ENCODE measurements around the gene GTF2E1. TPM values are rescaled to one million over a fixed set of nuclear protein-coding genes. Genes with fewer than 3 reads are reported as not detected.

The GTF2E1 gene
- total RNA-seq, 1 experiment from 2014 or later = 78.0 TPM

DNA sequence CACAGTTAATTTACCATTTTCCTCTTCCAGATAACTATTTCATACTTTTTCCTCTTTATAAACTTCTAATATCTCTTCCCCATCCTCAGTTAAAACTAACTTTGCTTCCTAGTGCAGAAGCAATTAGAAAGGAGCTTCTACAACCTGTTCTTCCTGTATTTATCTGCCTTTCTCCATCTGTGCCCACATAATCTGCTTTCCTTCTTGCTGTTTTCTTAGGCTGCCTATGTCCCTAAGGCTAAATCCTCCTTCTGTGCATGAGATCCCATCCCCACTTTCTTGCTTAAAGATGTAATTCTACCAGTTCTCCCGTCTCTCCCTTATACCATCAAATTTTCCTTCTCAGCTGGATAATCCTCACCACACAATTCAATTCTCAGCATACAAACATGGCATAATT, 32.2 kb upstream of the GTF2E1 start:
- Mint-ChIP-seq H3K27me3 (ENCODE audit: low read depth) (no peaks in the 10 kb centered on the region), H3K9me3 (no peaks in the 10 kb centered on the region), H3K27ac (no peak overlapping the region), H3K4me3 (no peak overlapping the region), H3K36me3 (no peaks in the 10 kb centered on the region), H3K4me1 (0 out of 2 replicates have a peak, but pooled peaks cover 3% of the 10 kb centered on the region)
- ChIA-PET POLR2A (interaction anchor here (0.6 kb wide), 1 partner anchor 16 kb away, joined by 3 read pairs; no protein-coding TSS in a partner anchor), CTCF (no interaction called here)
- no peak for DNase-seq (ENCODE audit: low spot score)
- no peak for ATAC-seq
- TF ChIP-seq USF2 (CRISPR knock-in tag; IDR thresholded peaks at IDR 0.05) (no peak), SMAD4 (CRISPR knock-in tag; IDR thresholded peaks at IDR 0.05) (no peak), ZNF416 (CRISPR knock-in tag; IDR thresholded peaks at IDR 0.05) (no peak), USF1 (CRISPR knock-in tag; IDR thresholded peaks at IDR 0.05) (no peak), RELA (CRISPR knock-in tag; IDR thresholded peaks at IDR 0.05; ENCODE audit: borderline replicate concordance) (no peak), ZSCAN18 (CRISPR knock-in tag; IDR thresholded peaks at IDR 0.05) (no peak), NR3C1 (CRISPR knock-in tag; conservative IDR thresholded peaks at IDR 0.05; ENCODE audit: low read depth) (no peak), JUN (CRISPR knock-in tag; IDR thresholded peaks at IDR 0.05) (no peak), ZNF263 (CRISPR knock-in tag; IDR thresholded peaks at IDR 0.05; ENCODE audit: low read depth) (no peak), ZNF232 (CRISPR knock-in tag; IDR thresholded peaks at IDR 0.05) (no peak), IRF1 (CRISPR knock-in tag; IDR thresholded peaks at IDR 0.05) (no peak), ZNF138 (CRISPR knock-in tag; conservative IDR thresholded peaks at IDR 0.05) (no peak), AR (CRISPR knock-in tag; IDR thresholded peaks at IDR 0.05) (no peak), TP53 (CRISPR knock-in tag; IDR thresholded peaks at IDR 0.05) (no peak)
- TF ChIP-seq, protein P1, sequence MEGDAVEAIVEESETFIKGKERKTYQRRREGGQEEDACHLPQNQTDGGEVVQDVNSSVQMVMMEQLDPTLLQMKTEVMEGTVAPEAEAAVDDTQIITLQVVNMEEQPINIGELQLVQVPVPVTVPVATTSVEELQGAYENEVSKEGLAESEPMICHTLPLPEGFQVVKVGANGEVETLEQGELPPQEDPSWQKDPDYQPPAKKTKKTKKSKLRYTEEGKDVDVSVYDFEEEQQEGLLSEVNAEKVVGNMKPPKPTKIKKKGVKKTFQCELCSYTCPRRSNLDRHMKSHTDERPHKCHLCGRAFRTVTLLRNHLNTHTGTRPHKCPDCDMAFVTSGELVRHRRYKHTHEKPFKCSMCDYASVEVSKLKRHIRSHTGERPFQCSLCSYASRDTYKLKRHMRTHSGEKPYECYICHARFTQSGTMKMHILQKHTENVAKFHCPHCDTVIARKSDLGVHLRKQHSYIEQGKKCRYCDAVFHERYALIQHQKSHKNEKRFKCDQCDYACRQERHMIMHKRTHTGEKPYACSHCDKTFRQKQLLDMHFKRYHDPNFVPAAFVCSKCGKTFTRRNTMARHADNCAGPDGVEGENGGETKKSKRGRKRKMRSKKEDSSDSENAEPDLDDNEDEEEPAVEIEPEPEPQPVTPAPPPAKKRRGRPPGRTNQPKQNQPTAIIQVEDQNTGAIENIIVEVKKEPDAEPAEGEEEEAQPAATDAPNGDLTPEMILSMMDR (IDR thresholded peaks at IDR 0.05) = no peak

DNA sequence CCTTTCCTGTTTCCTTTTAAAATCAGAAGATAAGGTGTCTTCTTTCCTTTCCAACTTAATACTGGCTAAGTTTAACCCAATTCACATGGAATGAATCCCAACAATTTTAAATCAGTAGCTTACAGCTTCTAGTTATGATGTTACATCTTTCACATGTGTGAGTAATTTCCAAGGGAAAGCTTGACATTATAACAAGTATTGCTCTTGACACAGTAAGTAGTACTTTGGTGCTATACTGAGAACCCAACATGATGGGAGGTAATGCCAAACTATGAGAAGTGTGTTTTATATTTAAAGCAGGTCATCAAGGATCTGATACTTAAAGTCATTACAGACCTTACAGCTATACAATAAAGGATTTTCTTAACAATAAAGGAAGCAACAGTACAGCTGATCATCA, 29.3 kb upstream of the GTF2E1 start:
- H3K9me3 Mint-ChIP-seq = no peaks in the 10 kb centered on the region
- ChIA-PET POLR2A (interaction anchor here (1.3 kb wide), 1 partner anchor 29 kb away, joined by 3 read pairs; the partner anchor contains the start of genes GTF2E1 and RABL3), CTCF (no interaction called here)
- H3K27ac Mint-ChIP-seq = no peak overlapping the region
- no peaks in the 10 kb centered on the region for H3K27me3 Mint-ChIP-seq (ENCODE audit: low read depth)
- ATAC-seq (no peak), DNase-seq (ENCODE audit: low spot score) (no peak)
- TF ChIP-seq GABPB1 (CRISPR knock-in tag; IDR thresholded peaks at IDR 0.05) = no peak
- TF ChIP-seq MYBL2 (CRISPR knock-in tag; IDR thresholded peaks at IDR 0.05) = no peak
- no peak for TF ChIP-seq FOXJ3 (CRISPR knock-in tag; IDR thresholded peaks at IDR 0.05; ENCODE audit: borderline replicate concordance)
- no peak for TF ChIP-seq IRF1 (CRISPR knock-in tag; IDR thresholded peaks at IDR 0.05)
- no peak for TF ChIP-seq SMAD4 (CRISPR knock-in tag; IDR thresholded peaks at IDR 0.05)
- no peak for TF ChIP-seq ZNF396 (CRISPR knock-in tag; IDR thresholded peaks at IDR 0.05; ENCODE audit: borderline replicate concordance)
- TF ChIP-seq FOXP1 (CRISPR knock-in tag; IDR thresholded peaks at IDR 0.05; ENCODE audit: borderline replicate concordance) = no peak
- H3K4me3 Mint-ChIP-seq = no peak overlapping the region
- peaks cover 7% of the 10 kb centered on the region for H3K4me1 Mint-ChIP-seq
- no peaks in the 10 kb centered on the region for H3K36me3 Mint-ChIP-seq

Data from WTC11 (cell line).